ENCODE measurements around the gene COPG2.

DNA sequence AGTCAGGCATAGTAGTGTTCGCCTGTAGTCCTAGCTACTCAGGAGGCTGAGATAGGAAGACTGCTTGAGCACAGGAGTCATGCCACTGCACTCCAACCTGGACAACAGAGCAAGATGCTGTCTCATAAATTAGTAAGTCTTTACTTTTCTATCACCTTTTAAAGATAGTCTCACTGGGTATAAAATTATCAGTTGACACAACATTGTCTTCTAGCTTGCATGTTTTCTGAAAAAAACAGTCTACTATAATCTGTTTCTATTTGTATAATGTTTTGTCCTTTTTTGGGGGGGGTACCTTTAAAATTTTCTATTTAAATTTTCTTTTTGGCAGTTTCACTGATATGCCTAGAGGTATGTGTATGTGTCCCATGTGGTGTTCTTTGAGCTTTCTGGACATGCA lies 39.6 kb downstream of the COPG2 start:
- TF ChIP-seq, protein P1, sequence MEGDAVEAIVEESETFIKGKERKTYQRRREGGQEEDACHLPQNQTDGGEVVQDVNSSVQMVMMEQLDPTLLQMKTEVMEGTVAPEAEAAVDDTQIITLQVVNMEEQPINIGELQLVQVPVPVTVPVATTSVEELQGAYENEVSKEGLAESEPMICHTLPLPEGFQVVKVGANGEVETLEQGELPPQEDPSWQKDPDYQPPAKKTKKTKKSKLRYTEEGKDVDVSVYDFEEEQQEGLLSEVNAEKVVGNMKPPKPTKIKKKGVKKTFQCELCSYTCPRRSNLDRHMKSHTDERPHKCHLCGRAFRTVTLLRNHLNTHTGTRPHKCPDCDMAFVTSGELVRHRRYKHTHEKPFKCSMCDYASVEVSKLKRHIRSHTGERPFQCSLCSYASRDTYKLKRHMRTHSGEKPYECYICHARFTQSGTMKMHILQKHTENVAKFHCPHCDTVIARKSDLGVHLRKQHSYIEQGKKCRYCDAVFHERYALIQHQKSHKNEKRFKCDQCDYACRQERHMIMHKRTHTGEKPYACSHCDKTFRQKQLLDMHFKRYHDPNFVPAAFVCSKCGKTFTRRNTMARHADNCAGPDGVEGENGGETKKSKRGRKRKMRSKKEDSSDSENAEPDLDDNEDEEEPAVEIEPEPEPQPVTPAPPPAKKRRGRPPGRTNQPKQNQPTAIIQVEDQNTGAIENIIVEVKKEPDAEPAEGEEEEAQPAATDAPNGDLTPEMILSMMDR (IDR thresholded peaks at IDR 0.05; ENCODE audit: insufficient read depth, low read depth, low read length), result no peak
- no peak for TF ChIP-seq EZH2 (IDR thresholded peaks at IDR 0.05; ENCODE audit: insufficient read depth, low read length)
